Fibroblast of upper back skin (primary cell): ENCODE measurements around the gene AHRR.
A peak's percentile ranks its signal among the peaks of the same experiment; 100 is the strongest.
"Not testable (repeated sequence)": the region's sequence is repeated elsewhere in the genome, so short reads cannot be mapped to it uniquely, and the experiment has no call there.

ENCODE experiments used
- DNase-seq: peaks from one replicate; pipeline ENCODE4 v3.0.0-alpha.2; 2013

Gene AHRR

GRCh38 chr5:368183-369084 lies 46.9 kb downstream of the AHRR start:
- DNase-seq: peak; percentile 65

GRCh38 chr5:369151-369868 lies 47.8 kb downstream of the AHRR start:
- DNase-seq: no peak

GRCh38 chr5:369869-370236 lies 48.3 kb downstream of the AHRR start:
- DNase-seq: not testable (repeated sequence)

- DNase-seq: no peak
Observed at GRCh38 chr5:370311-370958, 48.9 kb downstream of the AHRR start.

- DNase-seq: no peak
Observed at GRCh38 chr5:370959-371810, 49.7 kb downstream of the AHRR start.

- peak; percentile 16 for DNase-seq
Observed at GRCh38 chr5:371811-372555, 50.5 kb downstream of the AHRR start.

GRCh38 chr5:372556-372995 lies 51.1 kb downstream of the AHRR start:
- DNase-seq: no peak

GRCh38 chr5:372996-373709 lies 51.6 kb downstream of the AHRR start:
- DNase-seq: peak; percentile 25

GRCh38 chr5:373710-374602 lies 52.4 kb downstream of the AHRR start:
- peak; percentile 80 for DNase-seq

- DNase-seq: no peak
Observed at GRCh38 chr5:374631-375335, 53.3 kb downstream of the AHRR start.

- DNase-seq: no peak
Observed at GRCh38 chr5:375336-375920, 53.9 kb downstream of the AHRR start.

GRCh38 chr5:375921-376798 lies 54.6 kb downstream of the AHRR start:
- DNase-seq: no peak

- DNase-seq: no peak
Observed at GRCh38 chr5:376799-377325, 55.3 kb downstream of the AHRR start.

GRCh38 chr5:377326-377981 lies 55.9 kb downstream of the AHRR start:
- no peak for DNase-seq

GRCh38 chr5:378301-378891 lies 56.9 kb downstream of the AHRR start:
- peak; percentile 71 for DNase-seq

GRCh38 chr5:378976-379742 lies 57.6 kb downstream of the AHRR start:
- peak; percentile 57 for DNase-seq
